ENCODE results near the gene MICALL2.

DNA sequence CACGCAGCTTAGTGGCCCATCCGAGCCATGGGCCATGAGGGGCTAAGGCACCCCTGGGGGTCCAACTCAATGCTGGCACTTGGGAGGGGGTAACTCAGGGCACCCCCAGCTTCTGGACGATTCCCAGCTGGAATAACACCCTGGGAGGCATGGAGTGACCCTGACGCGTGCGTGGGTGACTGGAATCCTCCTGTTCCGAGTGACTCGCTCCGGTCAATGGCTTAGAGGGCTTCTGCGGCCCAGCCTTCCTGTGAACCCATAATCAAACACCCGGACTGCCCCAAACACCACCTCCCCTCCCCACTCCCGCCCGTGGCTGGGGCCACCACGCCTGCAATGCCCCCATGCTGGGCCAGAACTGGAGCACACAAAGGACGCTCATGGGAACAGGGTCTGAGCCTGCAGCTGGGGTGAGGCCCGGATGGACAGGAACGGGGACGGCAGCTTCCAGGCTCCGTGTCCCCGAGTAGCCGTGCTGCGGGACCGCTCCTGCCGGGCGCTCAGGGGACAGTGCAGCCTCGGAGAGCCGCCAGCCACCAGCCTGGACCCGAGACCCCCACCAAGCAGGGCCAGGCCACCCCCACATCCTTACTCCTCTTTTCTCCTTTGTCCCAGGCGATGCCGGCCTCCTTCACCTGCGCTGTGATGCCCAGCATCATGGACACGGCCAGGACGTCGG is 36.4 kb upstream of the MICALL2 start:
- TF ChIP-seq CTCF (conservative IDR thresholded peaks at IDR 0.05 in 1 of 2, IDR thresholded peaks at IDR 0.05 in 1 of 2; ENCODE audit: low read depth in 1 of 2, low read length in 2 of 2) (no peak), EZH2 (IDR thresholded peaks at IDR 0.05; ENCODE audit: low read length, missing control alignments) (no peak)

All from fibroblast of lung (primary cell).